ENCODE data around the gene HDAC9.
A peak's percentile ranks its signal among the peaks of the same experiment; 100 is the strongest.

Gene HDAC9

GRCh38 chr7:18679261-18679660 lies 183.7 kb downstream of the HDAC9 start:
- TF ChIP-seq CTCF (IDR thresholded peaks at IDR 0.05; ENCODE audit: low read depth, low read length): no peak
- no peak overlapping the region for H3K4me3 ChIP-seq (ENCODE audit: low read depth, low read length)
- no peak for DNase-seq (ENCODE audit: low read depth, low spot score)
- in situ Hi-C loops (cut with HindIII; ENCODE audit: low sequenced_read_pairs): no loop called here

DNA sequence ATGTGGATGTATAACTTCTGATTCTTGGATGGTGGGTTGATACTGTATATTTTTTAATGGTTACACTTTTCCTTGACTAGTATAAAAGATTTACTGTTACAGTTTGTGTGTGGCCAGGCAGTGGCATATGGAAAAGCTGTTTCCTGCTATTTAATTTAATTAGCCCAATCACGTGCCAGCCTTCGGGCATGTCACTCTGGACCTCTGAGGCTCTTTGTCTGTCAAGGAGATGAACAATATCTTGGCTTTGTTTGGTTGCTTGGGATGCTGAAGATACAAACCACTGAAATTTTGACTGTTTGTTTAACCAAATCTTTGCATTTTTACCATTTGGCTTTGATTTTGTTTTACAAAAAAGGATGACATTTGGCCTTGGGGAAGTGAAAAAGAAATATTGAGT lies 185.0 kb downstream of the HDAC9 start:
- H3K4me3 ChIP-seq (ENCODE audit: low read depth, low read length): no peak overlapping the region
- no peak for TF ChIP-seq CTCF (IDR thresholded peaks at IDR 0.05; ENCODE audit: low read depth, low read length)
- DNase-seq (ENCODE audit: low read depth, low spot score): no peak
- in situ Hi-C loops (cut with HindIII; ENCODE audit: low sequenced_read_pairs): no loop called here

DNA sequence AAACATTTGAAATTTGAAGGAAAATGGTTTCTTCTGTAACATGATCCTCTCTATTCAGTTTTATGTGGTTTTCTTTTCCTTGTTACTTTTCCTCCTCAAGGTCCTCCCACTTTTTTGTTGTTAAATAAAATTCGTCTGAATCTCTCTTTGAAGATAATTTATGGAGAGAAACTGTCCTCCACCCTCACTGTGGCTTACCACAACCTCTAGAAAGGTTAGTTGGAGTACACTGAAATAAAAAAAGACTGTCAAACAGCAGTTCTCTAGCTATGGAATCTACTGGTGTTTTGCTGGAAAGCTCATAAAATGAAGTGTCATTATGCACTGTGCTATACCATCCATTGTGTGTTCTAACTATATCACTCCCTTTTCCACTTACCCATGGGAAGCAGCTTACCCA lies 189.4 kb downstream of the HDAC9 start:
- H3K4me3 ChIP-seq (ENCODE audit: low read depth, low read length): no peak overlapping the region
- DNase-seq (ENCODE audit: low read depth, low spot score): peak; percentile 53
- no peak for TF ChIP-seq CTCF (IDR thresholded peaks at IDR 0.05; ENCODE audit: low read depth, low read length)
- in situ Hi-C loops (cut with HindIII; ENCODE audit: low sequenced_read_pairs): no loop called here

- H3K4me3 ChIP-seq (ENCODE audit: low read depth, low read length): no peak overlapping the region
- DNase-seq (ENCODE audit: low read depth, low spot score): peak; percentile 35
- TF ChIP-seq CTCF (IDR thresholded peaks at IDR 0.05; ENCODE audit: low read depth, low read length): no peak
- in situ Hi-C loops (cut with HindIII; ENCODE audit: low sequenced_read_pairs): no loop called here
Measured at GRCh38 chr7:18685971-18686370, 190.4 kb downstream of the HDAC9 start.

- no peak overlapping the region for H3K4me3 ChIP-seq (ENCODE audit: low read depth, low read length)
- in situ Hi-C loops (cut with HindIII; ENCODE audit: low sequenced_read_pairs): no loop called here
- peak; percentile 43 for DNase-seq (ENCODE audit: low read depth, low spot score)
- TF ChIP-seq CTCF (IDR thresholded peaks at IDR 0.05; ENCODE audit: low read depth, low read length): no peak
Measured at GRCh38 chr7:18689551-18689950, 194.0 kb downstream of the HDAC9 start.

DNA sequence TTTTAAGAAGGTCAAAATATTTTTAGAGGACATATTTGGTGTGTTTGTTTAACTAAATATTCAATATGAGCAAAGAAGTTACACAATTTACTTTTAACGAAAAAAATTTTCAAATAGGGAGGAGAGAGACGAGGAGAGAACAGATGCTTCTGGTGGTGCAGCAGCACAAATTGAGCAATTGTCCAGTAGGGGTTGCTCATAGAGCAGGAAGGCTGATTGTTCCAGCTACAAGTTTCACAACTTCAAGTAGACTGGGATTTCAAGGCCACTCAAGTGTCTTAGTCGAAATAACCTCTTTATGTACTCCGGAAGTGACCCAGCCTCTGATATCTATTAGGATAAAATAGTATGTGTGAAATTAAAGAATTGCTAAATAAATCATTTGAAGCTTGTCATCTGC lies 197.9 kb downstream of the HDAC9 start:
- H3K4me3 ChIP-seq (ENCODE audit: low read depth, low read length): no peak overlapping the region
- TF ChIP-seq CTCF (IDR thresholded peaks at IDR 0.05; ENCODE audit: low read depth, low read length): peak; percentile 82
- in situ Hi-C loops (cut with HindIII; ENCODE audit: low sequenced_read_pairs): no loop called here
- DNase-seq (ENCODE audit: low read depth, low spot score): peak; percentile 83

DNA sequence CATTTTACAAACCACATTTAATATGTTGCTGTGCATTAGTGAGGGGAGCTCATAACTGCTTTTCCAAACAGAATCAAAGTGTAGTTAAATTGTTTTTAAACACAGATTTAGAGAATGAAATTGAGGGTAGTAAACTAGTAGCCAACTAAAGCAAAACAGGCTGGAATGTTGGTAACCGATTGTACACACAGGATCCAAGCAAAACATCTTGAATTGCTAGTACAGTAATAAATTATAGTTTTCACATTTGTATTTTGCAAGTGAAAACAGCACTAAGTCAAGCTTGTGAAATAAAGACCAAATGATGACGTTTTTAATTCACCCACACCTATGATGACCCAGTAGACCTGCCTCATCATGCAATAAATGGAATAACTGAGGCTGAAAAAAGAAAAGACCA lies 198.3 kb downstream of the HDAC9 start:
- in situ Hi-C loops (cut with HindIII; ENCODE audit: low sequenced_read_pairs): no loop called here
- H3K4me3 ChIP-seq (ENCODE audit: low read depth, low read length): no peak overlapping the region
- TF ChIP-seq CTCF (IDR thresholded peaks at IDR 0.05; ENCODE audit: low read depth, low read length): no peak
- DNase-seq (ENCODE audit: low read depth, low spot score): no peak

Data from astrocyte of the spinal cord (primary cell).